Uterus (tissue), 2 donors: Measurements from ENCODE around the gene RGS1.

Source experiments
- POLR2A ChIP-seq, 2 donors: fragments of 450-650 bp; IDR thresholded peaks; one replicate each; pipeline ENCODE4 v1.6.1; 2016; ENCODE audit warnings: antibody characterized with exemption in 2 of 2, mild to moderate bottlenecking in 1 of 2, moderate library complexity in 1 of 2
- TF ChIP-seq, protein P1 (sequence below), 4 experiments: fragments of 200-600 bp in 2 of 4; fragments of 450-650 bp in 2 of 4; sonication (generic) in 2 of 4; IDR thresholded peaks; one replicate each; pipeline ENCODE4 v1.5.1; 2016 to 2019; ENCODE audit warnings: antibody characterized with exemption in 4 of 4, mild to moderate bottlenecking in 2 of 4, moderate library complexity in 1 of 4

DNA sequence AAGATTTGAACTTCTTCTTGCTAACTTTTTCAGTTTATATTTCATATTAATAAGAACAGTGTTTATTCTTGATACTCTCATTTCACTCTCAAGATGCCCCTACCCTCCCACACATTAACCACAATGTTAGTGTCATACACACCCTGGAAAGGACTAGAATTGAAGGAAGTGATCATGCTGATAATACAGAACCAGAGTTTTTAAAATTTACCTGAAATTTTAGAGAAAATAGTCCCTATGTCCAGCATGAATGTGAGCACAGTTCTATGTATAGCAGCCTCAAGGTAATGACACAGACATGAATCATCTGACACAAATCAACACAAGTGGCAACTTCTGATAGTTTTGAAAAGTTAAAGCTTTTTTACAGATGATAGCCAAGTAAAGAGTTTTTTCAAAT, 26.0 kb downstream of the RGS1 start:
- TF ChIP-seq, protein P1, sequence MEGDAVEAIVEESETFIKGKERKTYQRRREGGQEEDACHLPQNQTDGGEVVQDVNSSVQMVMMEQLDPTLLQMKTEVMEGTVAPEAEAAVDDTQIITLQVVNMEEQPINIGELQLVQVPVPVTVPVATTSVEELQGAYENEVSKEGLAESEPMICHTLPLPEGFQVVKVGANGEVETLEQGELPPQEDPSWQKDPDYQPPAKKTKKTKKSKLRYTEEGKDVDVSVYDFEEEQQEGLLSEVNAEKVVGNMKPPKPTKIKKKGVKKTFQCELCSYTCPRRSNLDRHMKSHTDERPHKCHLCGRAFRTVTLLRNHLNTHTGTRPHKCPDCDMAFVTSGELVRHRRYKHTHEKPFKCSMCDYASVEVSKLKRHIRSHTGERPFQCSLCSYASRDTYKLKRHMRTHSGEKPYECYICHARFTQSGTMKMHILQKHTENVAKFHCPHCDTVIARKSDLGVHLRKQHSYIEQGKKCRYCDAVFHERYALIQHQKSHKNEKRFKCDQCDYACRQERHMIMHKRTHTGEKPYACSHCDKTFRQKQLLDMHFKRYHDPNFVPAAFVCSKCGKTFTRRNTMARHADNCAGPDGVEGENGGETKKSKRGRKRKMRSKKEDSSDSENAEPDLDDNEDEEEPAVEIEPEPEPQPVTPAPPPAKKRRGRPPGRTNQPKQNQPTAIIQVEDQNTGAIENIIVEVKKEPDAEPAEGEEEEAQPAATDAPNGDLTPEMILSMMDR (IDR thresholded peaks at IDR 0.05): no peak
- no peak for TF ChIP-seq POLR2A (IDR thresholded peaks at IDR 0.05)
